ENCODE results near the gene SCYL3.
"Not testable (repeated sequence)": the region's sequence is repeated elsewhere in the genome, so short reads cannot be mapped to it uniquely, and the experiment has no call there.

SCYL3 gene

DNA sequence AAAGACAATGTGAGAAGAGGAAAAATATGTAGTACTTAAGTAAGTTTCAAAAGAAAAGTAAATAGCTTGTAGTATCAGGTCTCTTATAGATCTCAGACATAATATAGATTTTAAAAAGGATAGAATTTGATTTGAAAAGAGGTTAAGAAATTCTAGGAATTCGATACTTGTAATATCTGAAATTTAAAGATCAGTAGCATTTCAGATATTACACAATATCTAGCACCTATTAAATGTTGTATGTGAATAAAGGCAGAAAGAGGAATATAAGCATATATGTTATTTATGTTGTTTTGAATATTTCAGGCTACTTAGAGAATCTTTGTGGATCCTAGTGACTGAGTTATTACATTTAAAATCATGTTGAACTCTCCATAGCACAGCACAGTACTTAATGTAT, 64.0 kb downstream of the SCYL3 start:
- H3K4me3 ChIP-seq (ENCODE audit: low read depth in 1 of 2, low read length in 2 of 2): no peak overlapping the region
- no peak overlapping the region for H3K27ac ChIP-seq (ENCODE audit: low read depth, low read length)
- no peak overlapping the region for H3K9ac ChIP-seq (ENCODE audit: low read depth in 1 of 2, low read length in 2 of 2)
- no peaks in the 10 kb centered on the region for H3K4me1 ChIP-seq (ENCODE audit: control insufficient read depth in 1 of 2, insufficient read depth in 2 of 2, low read length in 2 of 2)
- H3K9me3 ChIP-seq (ENCODE audit: control insufficient read depth in 1 of 2, low read length in 2 of 2): no peaks in the 10 kb centered on the region
- H3K36me3 ChIP-seq (ENCODE audit: control insufficient read depth in 1 of 2, insufficient read depth in 2 of 2, low read length in 2 of 2): peaks cover 0 to 17% of the 10 kb centered on the region in 2 donors
- no peaks in the 10 kb centered on the region for H3K27me3 ChIP-seq (ENCODE audit: control insufficient read depth in 1 of 2, insufficient read depth in 2 of 2, low read length in 2 of 2)

GRCh38 chr1:169824153-169824552, 69.5 kb downstream of the SCYL3 start:
- Histone ChIP-seq H3K36me3 (ENCODE audit: control insufficient read depth in 1 of 2, insufficient read depth in 2 of 2, low read length in 2 of 2) (peaks cover 0 to 17% of the 10 kb centered on the region in 2 donors), H3K9ac (ENCODE audit: low read depth in 1 of 2, low read length in 2 of 2) (no peak overlapping the region), H3K27me3 (ENCODE audit: control insufficient read depth in 1 of 2, insufficient read depth in 2 of 2, low read length in 2 of 2) (no peaks in the 10 kb centered on the region), H3K4me1 (ENCODE audit: control insufficient read depth in 1 of 2, insufficient read depth in 2 of 2, low read length in 2 of 2) (no peaks in the 10 kb centered on the region), H3K9me3 (ENCODE audit: control insufficient read depth in 1 of 2, low read length in 2 of 2) (no peaks in the 10 kb centered on the region), H3K4me3 (ENCODE audit: low read depth in 1 of 2, low read length in 2 of 2) (no peak overlapping the region), H3K27ac (ENCODE audit: low read depth, low read length) (no peak overlapping the region)

- peaks cover 0 to 8% of the 10 kb centered on the region in 2 donors for H3K36me3 ChIP-seq (ENCODE audit: control insufficient read depth in 1 of 2, insufficient read depth in 2 of 2, low read length in 2 of 2)
- H3K9ac ChIP-seq (ENCODE audit: low read depth in 1 of 2, low read length in 2 of 2): no peak overlapping the region
- H3K9me3 ChIP-seq (ENCODE audit: control insufficient read depth in 1 of 2, low read length in 2 of 2): no peaks in the 10 kb centered on the region
- no peak overlapping the region for H3K27ac ChIP-seq (ENCODE audit: low read depth, low read length)
- H3K4me3 ChIP-seq (ENCODE audit: low read depth in 1 of 2, low read length in 2 of 2): no peak overlapping the region
- H3K27me3 ChIP-seq (ENCODE audit: control insufficient read depth in 1 of 2, insufficient read depth in 2 of 2, low read length in 2 of 2): no peaks in the 10 kb centered on the region
- H3K4me1 ChIP-seq (ENCODE audit: control insufficient read depth in 1 of 2, insufficient read depth in 2 of 2, low read length in 2 of 2): no peaks in the 10 kb centered on the region
These were observed 72.2 kb downstream of the SCYL3 start for GRCh38 chr1:169821500-169821899.

GRCh38 chr1:169816617-169817016, 77.1 kb downstream of the SCYL3 start:
- no peak overlapping the region for H3K4me3 ChIP-seq (ENCODE audit: low read depth in 1 of 2, low read length in 2 of 2)
- H3K27ac ChIP-seq (ENCODE audit: low read depth, low read length): no peak overlapping the region
- H3K9me3 ChIP-seq (ENCODE audit: control insufficient read depth in 1 of 2, low read length in 2 of 2): no peaks in the 10 kb centered on the region
- H3K36me3 ChIP-seq (ENCODE audit: control insufficient read depth in 1 of 2, insufficient read depth in 2 of 2, low read length in 2 of 2): no peaks in the 10 kb centered on the region
- no peaks in the 10 kb centered on the region for H3K4me1 ChIP-seq (ENCODE audit: control insufficient read depth in 1 of 2, insufficient read depth in 2 of 2, low read length in 2 of 2)
- H3K27me3 ChIP-seq (ENCODE audit: control insufficient read depth in 1 of 2, insufficient read depth in 2 of 2, low read length in 2 of 2): no peaks in the 10 kb centered on the region
- H3K9ac ChIP-seq (ENCODE audit: low read depth in 1 of 2, low read length in 2 of 2): no peak overlapping the region

DNA sequence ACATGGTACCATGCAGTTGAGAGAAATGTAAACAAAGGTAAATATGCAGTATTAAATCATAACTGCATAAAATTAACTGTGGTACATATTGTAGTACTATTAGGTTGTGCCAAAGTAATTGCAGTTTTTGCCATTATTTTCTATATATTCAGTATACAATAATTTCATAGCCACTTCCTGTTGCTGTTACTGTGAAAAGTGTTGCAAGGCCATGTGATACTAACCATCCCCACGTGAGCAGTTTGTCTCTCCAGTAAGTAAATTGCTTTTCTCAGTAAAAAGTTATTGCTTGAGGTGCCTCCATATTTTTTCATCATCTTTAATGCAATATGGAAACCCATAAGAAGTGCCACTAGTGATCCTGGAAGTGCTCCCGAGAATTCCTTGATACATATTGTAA, 79.4 kb downstream of the SCYL3 start:
- Histone ChIP-seq H3K36me3 (ENCODE audit: control insufficient read depth in 1 of 2, insufficient read depth in 2 of 2, low read length in 2 of 2) (no peaks in the 10 kb centered on the region), H3K9me3 (ENCODE audit: control insufficient read depth in 1 of 2, low read length in 2 of 2) (no peaks in the 10 kb centered on the region), H3K9ac (ENCODE audit: low read depth in 1 of 2, low read length in 2 of 2) (no peak overlapping the region), H3K4me3 (ENCODE audit: low read depth in 1 of 2, low read length in 2 of 2) (no peak overlapping the region), H3K27ac (ENCODE audit: low read depth, low read length) (no peak overlapping the region), H3K4me1 (ENCODE audit: control insufficient read depth in 1 of 2, insufficient read depth in 2 of 2, low read length in 2 of 2) (no peaks in the 10 kb centered on the region), H3K27me3 (ENCODE audit: control insufficient read depth in 1 of 2, insufficient read depth in 2 of 2, low read length in 2 of 2) (no peaks in the 10 kb centered on the region)

DNA sequence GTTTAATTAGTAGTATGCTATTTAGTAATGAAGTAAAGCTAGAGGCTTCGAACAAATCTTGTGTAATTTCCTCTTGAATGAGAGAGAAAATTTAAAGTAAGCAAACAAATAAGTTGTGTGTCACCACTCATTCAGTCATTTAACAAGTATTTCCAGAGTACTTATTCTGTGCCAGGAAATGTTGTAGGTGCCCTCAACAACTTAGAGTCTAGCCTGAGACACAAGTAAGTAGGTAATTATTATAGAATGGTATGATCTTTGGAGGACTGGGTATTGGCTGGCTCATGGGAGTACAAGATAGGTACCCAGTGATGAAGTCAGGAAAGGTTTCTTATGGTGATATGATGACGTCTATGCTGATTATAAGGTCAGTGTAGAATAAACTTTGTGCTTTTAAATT, 81.6 kb downstream of the SCYL3 start:
- Histone ChIP-seq H3K9me3 (ENCODE audit: control insufficient read depth in 1 of 2, low read length in 2 of 2) (no peaks in the 10 kb centered on the region), H3K36me3 (ENCODE audit: control insufficient read depth in 1 of 2, insufficient read depth in 2 of 2, low read length in 2 of 2) (no peaks in the 10 kb centered on the region), H3K9ac (ENCODE audit: low read depth in 1 of 2, low read length in 2 of 2) (no peak overlapping the region), H3K27ac (ENCODE audit: low read depth, low read length) (no peak overlapping the region), H3K4me3 (ENCODE audit: low read depth in 1 of 2, low read length in 2 of 2) (no peak overlapping the region), H3K27me3 (ENCODE audit: control insufficient read depth in 1 of 2, insufficient read depth in 2 of 2, low read length in 2 of 2) (no peaks in the 10 kb centered on the region), H3K4me1 (ENCODE audit: control insufficient read depth in 1 of 2, insufficient read depth in 2 of 2, low read length in 2 of 2) (no peaks in the 10 kb centered on the region)

GRCh38 chr1:169811418-169812035, 82.2 kb downstream of the SCYL3 start:
- H3K9ac ChIP-seq (ENCODE audit: low read depth in 1 of 2, low read length in 2 of 2); H3K4me3 ChIP-seq (ENCODE audit: low read depth in 1 of 2, low read length in 2 of 2); H3K36me3 ChIP-seq (ENCODE audit: control insufficient read depth in 1 of 2, insufficient read depth in 2 of 2, low read length in 2 of 2); H3K27ac ChIP-seq (ENCODE audit: low read depth, low read length); H3K27me3 ChIP-seq (ENCODE audit: control insufficient read depth in 1 of 2, insufficient read depth in 2 of 2, low read length in 2 of 2); H3K4me1 ChIP-seq (ENCODE audit: control insufficient read depth in 1 of 2, insufficient read depth in 2 of 2, low read length in 2 of 2); H3K9me3 ChIP-seq (ENCODE audit: control insufficient read depth in 1 of 2, low read length in 2 of 2): not testable (repeated sequence)

GRCh38 chr1:169809370-169810095, 84.2 kb downstream of the SCYL3 start:
- H3K4me1 ChIP-seq (ENCODE audit: control insufficient read depth in 1 of 2, insufficient read depth in 2 of 2, low read length in 2 of 2): no peaks in the 10 kb centered on the region
- no peaks in the 10 kb centered on the region for H3K9me3 ChIP-seq (ENCODE audit: control insufficient read depth in 1 of 2, low read length in 2 of 2)
- H3K4me3 ChIP-seq (ENCODE audit: low read depth in 1 of 2, low read length in 2 of 2): no peak overlapping the region
- peaks cover 4 to 5% of the 10 kb centered on the region in 2 donors for H3K36me3 ChIP-seq (ENCODE audit: control insufficient read depth in 1 of 2, insufficient read depth in 2 of 2, low read length in 2 of 2)
- no peaks in the 10 kb centered on the region for H3K27me3 ChIP-seq (ENCODE audit: control insufficient read depth in 1 of 2, insufficient read depth in 2 of 2, low read length in 2 of 2)
- no peak overlapping the region for H3K27ac ChIP-seq (ENCODE audit: low read depth, low read length)
- no peak overlapping the region for H3K9ac ChIP-seq (ENCODE audit: low read depth in 1 of 2, low read length in 2 of 2)

- Histone ChIP-seq H3K36me3 (ENCODE audit: control insufficient read depth in 1 of 2, insufficient read depth in 2 of 2, low read length in 2 of 2) (peaks cover 4 to 13% of the 10 kb centered on the region in 2 donors), H3K4me3 (ENCODE audit: low read depth in 1 of 2, low read length in 2 of 2) (no peak overlapping the region), H3K4me1 (ENCODE audit: control insufficient read depth in 1 of 2, insufficient read depth in 2 of 2, low read length in 2 of 2) (no peaks in the 10 kb centered on the region), H3K9me3 (ENCODE audit: control insufficient read depth in 1 of 2, low read length in 2 of 2) (no peaks in the 10 kb centered on the region), H3K9ac (ENCODE audit: low read depth in 1 of 2, low read length in 2 of 2) (no peak overlapping the region), H3K27me3 (ENCODE audit: control insufficient read depth in 1 of 2, insufficient read depth in 2 of 2, low read length in 2 of 2) (no peaks in the 10 kb centered on the region), H3K27ac (ENCODE audit: low read depth, low read length) (no peak overlapping the region)
These were observed 88.8 kb downstream of the SCYL3 start for GRCh38 chr1:169804941-169805340.

DNA sequence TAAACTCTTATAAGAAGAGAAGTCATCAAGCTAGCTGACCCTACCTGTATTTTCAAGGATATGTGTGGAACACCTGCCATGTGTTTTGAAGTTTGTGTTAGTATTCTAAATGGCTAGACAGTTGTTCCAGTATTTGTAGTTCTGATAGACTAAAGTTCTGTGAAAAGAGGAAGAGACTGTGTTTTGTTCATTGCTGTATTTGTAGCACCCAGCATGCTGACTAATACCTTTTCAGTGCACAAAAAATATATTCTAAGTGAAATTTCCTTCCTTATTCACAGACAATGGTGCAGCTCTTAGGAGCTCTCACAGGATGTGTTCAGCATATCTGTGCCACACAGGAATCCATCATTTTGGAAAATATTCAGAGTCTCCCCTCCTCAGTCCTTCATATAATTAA, 90.8 kb downstream of the SCYL3 start:
- no peak overlapping the region for H3K9ac ChIP-seq (ENCODE audit: low read depth in 1 of 2, low read length in 2 of 2)
- H3K4me3 ChIP-seq (ENCODE audit: low read depth in 1 of 2, low read length in 2 of 2): no peak overlapping the region
- H3K36me3 ChIP-seq (ENCODE audit: control insufficient read depth in 1 of 2, insufficient read depth in 2 of 2, low read length in 2 of 2): peaks cover 4 to 16% of the 10 kb centered on the region in 2 donors
- no peak overlapping the region for H3K27ac ChIP-seq (ENCODE audit: low read depth, low read length)
- H3K9me3 ChIP-seq (ENCODE audit: control insufficient read depth in 1 of 2, low read length in 2 of 2): no peaks in the 10 kb centered on the region
- H3K27me3 ChIP-seq (ENCODE audit: control insufficient read depth in 1 of 2, insufficient read depth in 2 of 2, low read length in 2 of 2): no peaks in the 10 kb centered on the region
- H3K4me1 ChIP-seq (ENCODE audit: control insufficient read depth in 1 of 2, insufficient read depth in 2 of 2, low read length in 2 of 2): no peaks in the 10 kb centered on the region

Data from duodenal mucosa (tissue), 2 donors.